Bone marrow (tissue), 2 donors: ENCODE measurements around the gene ACTR8.

ENCODE experiments used
- DNase-seq, 2 donors: peaks; one replicate each; lab custom pipeline; 2025; lab: John Stamatoyannopoulos, UW

Gene ACTR8

DNA sequence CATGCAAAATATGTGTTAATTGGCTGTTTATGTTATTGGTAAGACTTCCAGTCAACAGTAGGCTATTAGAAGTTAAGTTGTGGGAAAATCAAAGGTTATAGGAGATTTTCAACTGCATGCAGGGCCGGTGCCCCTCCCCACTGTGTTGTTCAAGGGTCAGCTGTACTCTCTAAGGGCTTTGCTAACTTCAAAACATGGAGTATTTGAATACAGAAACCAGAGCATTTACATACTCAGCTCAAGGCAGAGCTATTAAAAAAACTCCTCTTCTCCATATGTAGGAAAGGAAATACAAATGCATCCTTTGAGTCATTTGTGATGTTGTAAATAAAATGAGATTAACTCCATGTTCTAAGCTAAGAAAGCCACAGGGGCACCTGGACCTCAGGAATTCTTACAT, 18.8 kb downstream of the ACTR8 start:
- DNase-seq, result no peak

DNA sequence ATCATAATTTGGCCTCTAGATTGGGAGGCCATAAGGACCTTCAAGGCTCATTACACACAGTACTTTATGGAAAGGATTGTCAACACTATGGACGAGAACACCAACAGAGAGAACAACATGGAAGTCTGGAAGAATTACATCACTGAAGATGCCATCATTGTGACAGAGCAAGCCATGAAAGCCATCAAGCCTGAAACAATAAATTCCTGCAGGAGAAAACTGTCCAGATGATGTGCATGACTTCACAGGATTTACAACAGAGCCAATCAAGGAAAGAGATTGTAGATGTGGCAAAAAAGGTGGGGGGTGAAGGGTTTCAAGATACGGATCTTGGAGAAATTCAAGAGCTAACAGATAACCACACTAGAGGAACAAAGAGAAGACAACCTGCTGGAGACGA, 19.7 kb downstream of the ACTR8 start:
- DNase-seq, result no peak

DNA sequence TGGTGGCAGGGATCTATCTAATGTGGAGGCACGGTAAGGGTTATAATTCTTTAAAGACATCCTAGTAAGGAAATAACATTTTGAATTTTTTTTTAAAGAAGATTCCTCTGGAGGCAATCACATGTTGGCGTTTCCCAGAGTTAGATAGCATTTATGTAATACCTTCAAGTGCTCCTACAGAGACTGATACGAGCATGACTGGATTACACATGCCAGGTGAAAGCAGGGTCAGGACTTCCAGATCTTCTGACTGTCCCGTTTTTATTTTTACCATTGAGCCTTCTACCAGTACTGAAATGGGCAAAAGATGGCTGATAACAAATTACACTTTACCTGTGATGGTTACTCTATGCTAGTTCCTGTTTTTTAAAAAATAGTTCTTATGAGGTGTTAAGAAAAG, 21.8 kb downstream of the ACTR8 start:
- DNase-seq, result no peak

DNA sequence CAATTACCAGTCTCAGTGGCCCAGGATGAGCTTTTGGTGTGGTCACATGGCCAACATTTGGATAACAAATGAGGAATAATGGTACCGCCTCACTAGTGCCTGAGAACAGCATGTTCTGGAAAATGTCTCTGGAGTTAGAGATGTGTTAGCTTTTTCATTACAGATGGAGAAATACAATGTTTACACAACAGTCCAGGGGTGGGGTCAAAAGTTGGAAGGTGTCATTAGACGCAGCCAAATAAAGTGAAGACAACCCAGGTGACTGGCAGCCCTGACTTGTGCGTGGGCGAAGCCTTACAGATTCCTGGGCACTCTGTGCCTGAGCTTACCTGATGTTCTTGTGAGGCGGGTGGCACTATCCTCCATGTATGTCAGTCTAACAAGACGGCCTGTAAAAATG, 22.8 kb downstream of the ACTR8 start:
- no peak for DNase-seq

DNA sequence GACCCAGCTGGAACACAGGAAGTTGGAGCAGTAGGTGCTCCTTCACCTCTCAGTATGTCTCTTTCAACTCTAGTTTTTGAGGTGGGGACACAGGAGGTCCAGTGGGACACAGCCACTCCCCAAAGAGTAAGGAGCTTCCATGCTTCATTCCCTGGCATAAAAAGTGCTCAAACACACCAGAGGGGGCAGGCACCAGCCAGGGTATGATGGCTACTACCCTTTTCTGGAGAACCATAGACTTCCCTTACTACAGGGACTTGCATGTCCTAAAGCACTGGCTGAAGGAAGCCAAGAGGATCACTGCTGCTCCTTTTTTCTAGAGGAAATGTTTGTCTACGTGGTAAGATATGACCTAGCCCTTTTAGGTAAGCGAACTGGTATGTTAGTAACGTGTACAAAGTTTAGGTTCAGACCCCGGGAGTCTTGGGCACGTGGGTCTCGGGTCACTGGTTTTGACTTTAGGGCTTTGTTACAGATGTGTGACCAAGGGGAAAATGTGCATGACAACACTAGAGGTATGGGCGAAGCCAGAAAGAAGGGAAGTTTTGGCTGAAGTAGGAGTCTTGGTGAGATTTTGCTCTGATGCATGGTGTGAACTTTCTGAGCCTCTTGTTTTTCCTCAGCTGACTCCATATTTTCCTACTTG, 23.7 kb downstream of the ACTR8 start:
- DNase-seq, result no peak

DNA sequence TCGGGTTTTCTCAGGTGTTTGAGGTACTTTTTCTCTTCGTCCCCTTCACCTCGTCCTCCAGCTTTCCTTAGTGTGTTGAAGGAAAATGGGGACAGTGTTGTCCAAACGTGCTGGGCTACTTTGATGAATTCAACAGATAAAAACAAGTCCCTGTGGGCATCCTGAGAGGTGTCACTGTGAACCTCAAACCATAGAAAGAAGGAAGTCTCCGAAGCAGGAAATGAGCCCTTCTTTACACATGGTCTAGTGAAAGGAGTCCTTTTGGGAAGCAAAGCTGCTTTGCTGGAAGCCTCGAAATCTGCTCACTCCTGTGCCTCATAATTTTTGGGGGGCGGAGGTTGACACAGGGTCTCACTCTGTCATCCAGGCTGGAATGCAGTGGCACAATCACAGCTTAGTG, 25.0 kb downstream of the ACTR8 start:
- no peak for DNase-seq

DNA sequence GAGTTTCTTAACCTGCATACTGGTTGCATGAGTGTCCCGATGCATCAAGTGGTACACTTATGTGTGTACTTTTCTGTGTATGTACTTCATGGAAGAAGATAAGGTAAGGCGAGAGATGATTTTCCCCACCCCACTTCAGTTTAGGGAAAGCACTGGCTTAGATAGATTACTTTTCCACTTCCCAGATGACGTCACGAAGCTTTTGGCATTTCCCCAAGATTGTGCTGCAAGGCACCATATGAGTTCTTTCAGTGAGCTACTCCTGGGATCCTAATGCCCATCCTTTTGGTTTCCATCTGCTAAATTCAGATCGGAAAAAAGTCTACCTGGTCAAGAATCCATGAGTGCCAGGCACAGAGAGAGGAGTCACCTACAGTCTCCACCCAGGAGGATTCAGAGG, 31.1 kb downstream of the ACTR8 start:
- no peak for DNase-seq

DNA sequence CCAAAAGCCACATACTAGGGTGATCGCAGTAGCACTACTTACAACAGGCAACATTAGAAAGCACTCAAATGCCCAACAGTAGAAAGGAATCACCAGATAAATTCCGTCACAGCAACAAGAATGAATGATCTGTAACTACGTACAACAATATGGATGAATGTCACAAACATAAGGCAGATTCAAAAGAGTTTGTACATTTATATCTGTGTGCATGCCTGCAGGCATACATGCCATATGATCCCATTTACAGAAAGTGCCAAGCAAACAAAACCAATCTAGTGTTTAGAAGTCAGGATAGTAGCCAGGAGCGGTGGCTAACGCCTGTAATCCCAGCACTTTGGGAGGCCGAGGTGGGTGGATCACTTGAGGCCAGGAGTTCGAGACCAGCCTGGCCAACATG, 32.0 kb downstream of the ACTR8 start:
- DNase-seq, result no peak

DNA sequence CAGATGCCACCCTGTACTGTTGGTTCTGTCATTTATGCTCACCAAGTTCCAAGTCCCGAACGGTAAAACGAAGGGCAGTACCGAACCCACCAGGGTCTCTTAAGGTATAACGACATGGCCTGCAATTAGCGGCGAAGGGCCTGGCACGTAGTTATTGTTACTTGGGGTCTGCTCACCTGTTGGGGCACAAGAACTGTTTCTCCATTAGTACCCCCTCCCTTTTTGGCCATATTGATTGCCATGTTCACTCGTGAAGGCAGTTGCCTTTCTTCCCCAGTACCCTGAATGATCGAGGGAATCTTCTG, 35.1 kb downstream of the ACTR8 start:
- no peak for DNase-seq

DNA sequence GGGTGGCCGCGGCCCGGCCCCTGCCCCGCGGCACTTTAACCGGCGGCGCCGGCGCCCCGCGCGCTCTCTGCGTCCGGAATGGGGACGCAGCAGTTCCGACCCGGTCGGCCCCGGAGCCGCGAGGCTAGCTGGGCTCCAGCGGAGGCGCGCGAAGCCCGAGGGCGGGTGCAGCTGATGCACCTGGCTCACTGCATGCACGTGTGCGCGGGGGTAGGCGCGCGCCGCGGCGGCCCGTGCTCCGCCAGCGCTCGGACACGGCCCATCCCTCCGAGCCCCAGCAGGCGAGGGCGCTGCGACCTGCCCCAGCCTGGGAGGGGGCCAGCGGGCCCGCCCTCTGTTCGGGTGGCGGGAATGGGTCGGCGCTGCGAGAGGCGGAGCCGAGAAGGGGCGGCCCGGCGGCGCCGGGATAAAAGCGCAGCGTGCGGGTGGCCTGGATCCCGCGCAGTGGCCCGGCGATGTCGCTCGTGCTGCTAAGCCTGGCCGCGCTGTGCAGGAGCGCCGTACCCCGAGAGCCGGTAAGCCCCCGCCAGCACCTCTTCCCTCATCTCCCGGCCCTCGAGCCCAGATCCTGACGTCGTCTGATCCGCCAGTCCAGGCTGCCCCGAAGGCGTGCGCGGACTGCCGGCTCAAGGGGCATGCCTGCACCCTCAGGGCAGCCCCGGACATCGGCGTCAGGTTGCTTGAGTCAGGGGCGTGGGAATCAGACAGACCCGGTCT, 35.7 kb downstream of the ACTR8 start, which contains the start of the genes CHDH and IL17RB:
Gene CHDH, minus strand, starts transcription at position 286 of the 717 bp plus-strand sequence. CDS start 22,411 bp downstream, outside the sequence.
Gene IL17RB, plus strand, starts transcription at position 435 of the 717 bp plus-strand sequence. Its CDS starts 21 bp downstream, at position 456.
- DNase-seq, result no peak

DNA sequence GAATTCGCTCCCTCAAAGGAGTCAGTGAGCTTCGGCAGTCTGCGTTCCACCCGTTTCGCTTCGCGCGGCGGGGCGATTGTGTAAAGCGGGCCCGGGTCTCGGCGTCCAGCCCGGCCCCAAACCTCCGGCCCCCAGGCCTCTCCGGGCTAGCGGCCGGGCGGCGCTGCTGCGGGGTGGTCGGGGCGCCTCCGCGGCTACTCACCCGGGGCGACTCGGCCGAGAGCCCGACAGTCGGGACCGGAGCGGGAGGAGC, 36.1 kb downstream of the ACTR8 start:
- no peak for DNase-seq

DNA sequence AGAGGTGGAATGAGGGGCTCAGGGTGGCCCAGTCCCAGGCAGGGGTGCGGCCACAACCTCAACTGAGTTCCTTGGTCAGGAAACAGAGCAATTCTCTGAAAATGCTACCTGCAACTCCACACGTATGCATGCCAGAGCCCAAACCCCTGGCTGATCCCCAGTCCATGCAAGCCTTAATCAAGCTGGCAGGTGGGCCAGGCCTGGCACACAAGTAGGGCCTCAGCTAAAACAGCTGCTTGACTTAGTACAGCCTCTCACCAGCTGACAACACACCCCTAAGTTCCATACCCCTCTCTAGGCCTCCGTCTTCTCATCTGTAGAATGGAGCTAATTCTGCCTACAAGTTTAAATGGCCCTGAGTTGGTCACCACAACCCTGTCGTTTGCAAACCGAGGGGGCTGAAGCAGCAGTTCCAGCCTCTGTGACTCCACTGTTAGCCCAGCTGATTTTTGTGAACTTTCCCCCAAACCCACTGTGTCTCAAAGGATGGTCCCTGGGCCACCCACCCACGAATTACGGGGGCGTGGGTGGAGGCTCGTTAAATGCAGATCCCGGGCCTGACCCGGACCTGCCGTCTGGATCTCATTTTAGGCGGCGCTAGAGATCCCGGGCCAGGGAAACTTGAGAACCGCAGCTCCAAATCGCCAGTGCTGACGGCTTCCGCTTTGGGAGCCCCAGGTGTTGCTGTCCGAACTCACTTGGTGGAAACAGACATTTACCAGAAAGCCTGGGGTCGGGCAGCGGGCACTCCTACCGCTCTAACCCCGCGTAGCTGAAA, 36.7 kb downstream of the ACTR8 start:
- DNase-seq, result no peak

DNA sequence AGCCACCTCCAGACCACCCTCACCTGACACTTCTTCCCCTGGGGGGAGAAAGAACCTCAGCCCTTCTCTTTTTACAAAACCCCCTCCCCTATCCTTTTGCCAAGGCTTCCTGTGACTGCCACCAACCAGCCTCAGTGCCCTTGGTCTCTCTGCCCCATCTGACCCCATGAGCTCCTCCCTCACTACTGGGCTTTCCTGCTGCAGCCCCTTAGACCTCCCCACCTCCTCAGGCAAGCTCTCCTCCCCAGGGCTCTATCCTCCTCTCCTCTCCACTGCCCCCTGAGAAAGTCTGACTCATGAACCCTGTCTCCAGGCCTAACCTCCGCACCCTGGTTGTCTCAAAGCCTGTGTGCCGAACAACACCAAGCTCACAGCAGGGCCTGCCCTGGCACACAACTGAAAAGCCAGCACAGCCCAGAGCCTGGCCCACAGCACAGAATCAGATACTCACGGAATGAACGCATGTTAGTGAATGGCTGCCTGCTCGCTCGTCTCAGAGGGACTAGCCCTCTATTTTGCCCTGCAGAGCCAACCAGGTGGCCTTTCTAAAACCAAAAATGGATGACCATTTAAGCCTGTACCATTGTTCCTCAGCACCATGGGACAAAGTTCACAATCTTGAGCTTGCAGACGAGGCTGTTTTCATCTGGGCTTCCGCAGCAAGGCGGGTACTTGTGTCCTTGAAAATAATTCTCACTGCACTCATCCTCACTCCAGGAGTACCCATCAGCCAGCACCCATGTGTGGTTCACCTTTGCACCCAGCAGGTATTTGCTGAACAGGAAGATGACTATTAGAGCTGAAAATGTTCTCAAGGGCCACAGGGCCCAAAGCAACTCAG, 37.5 kb downstream of the ACTR8 start:
- DNase-seq, result no peak

DNA sequence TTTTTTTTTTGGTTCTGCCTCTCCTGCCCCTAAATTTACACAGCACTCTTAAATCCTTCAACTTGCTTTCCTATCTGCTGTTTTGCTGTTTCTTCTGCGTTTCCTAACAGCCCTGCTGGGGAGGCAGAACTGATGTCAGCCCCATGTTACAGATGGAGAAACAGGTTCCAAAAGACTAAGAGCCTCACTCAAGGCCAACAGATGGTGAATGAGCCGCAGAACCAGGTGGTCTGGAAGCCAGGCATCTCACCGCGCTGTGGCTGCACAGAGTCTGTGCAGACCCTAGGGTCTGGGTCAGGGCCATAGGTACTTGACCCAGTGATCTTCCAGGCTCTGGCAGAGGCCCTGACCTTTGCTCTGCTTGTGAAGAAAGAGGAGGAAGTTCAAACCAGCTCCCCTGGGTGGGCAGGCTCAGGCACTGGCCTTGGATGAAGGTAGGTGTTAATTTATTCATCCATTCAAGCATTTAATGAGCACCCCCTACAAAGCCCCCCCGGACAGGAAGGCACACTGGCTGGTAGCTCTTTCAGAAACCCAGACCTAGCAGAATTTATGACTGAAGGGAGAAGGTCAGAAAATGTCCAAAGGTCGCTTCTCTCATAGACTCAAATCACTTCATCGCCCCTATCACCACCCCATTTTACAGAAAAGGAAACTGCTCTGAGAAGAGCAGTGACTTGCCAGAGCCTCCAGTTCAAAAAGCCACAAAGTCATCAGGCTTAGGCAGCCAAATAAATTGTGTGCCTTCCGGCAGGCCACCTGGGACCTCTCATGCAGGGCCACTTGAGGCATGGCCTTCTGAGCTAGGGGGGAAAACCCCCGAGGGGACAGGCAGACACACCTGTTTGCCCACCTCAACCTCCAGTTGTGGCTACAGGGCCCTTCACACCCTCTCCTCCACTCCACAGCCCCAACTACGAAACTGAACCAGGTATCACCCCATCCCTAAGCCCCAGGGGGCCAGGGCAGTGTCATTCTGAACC, 38.5 kb downstream of the ACTR8 start:
- DNase-seq, result no peak

DNA sequence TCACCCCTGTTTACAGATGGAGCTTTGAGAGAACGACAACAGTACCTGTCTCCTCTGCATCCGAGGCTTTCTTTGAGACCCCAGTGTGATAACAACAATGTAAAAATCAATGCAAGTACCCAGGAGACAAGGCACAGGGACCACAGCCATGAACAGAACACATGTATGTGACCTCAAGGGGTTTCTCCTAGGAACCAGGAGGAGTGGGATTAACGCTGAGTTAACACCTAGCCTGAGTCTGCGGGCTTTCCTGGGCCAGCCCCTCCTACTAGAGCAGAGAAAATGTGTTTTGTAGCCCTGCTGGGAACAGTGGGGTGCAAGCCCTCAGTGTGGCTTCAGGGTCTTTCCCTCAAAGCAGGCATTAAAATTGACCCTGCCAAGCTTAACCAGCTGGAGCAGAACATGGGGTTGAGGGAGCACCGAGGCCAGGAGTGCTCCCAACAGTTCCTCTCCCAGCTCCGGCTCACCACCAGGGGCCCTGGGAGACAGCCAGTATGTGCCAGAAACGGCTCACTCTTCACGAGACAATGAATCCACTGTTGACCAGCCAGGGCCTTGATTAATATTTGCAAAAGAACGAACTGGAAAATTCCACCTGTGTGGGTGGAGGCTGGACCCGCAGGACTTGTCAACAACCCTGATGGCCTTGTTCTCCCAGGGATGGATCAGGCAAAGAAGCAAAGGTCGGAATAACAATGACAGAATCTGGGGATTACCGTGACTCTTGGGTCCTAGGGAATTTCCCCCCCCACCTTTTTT, 39.3 kb downstream of the ACTR8 start:
- no peak for DNase-seq

DNA sequence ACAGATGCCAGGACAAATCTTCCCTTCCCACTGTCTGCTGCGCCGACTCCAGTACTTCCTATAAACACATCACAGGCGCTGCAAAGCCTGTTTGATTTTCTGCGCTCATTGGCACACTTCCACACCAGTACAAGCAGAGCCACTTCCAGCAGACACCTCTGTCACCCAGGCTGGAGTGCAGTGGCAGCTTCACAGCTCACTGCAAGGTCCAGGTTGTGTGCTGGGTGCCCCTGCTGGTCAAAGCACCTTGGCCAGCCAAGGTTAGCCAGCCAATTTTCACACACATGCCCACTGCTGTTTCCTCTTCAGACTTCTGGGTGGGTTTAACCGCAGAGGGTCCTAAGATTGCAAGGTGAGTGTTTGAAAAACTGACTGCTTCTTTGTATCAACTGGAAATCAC, 40.7 kb downstream of the ACTR8 start:
- no peak for DNase-seq

DNA sequence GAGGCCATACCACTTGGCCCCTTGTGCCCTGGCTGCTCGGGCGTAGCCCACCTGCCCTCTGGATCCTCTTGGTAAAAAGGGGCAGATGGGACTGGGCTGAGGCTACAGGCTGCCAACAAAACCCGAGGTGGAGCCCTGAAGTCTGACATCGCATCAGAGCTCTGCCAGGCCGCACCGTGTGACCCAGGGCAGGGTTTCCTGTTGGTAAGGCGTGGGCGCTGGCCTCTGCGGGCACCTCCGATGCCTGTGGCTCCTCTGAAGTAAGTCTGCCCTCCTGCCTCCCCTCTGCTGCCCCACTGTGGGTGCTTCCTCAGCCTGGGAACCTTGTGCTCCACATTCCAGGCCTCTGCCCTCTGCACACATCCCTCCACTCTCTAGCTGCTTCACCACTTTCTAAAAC, 44.6 kb downstream of the ACTR8 start:
- DNase-seq, result no peak

DNA sequence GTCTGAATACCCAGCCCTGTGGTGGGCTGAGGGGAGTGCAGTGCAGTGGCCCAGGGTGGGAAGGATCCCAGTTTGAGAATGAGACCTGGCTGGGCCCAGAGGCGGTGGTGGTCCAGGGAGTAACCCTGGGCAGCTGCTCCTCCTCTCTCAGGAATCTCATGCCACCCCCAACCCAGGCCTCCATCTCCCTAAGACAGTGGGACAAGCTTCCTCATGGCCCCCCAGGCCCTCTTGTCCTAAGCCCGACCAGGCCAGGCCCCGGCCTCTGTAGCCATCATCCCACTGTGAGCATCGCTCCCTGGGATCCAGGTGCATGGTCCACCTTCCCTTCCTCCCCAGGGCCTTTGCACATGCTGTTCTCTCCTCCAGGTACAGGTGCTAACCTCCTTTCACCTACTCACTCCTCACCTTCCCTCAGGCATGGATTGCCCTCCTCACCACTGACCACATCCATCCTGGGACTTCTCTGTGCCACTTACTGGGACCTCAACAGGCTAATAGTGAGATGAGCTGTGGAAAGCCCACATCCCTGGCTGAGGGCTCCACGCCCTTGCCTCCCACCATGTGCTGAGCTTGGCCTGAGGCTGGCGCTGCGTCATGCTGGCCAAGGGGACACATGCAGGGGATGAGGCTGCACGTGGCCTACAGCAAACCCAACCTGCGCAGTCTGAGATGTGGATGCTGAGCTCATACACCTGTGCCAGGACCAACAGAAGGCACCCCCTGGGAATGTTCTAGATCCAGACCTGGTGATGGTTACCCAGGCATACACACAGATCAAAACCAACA, 45.7 kb downstream of the ACTR8 start:
- DNase-seq, result no peak

DNA sequence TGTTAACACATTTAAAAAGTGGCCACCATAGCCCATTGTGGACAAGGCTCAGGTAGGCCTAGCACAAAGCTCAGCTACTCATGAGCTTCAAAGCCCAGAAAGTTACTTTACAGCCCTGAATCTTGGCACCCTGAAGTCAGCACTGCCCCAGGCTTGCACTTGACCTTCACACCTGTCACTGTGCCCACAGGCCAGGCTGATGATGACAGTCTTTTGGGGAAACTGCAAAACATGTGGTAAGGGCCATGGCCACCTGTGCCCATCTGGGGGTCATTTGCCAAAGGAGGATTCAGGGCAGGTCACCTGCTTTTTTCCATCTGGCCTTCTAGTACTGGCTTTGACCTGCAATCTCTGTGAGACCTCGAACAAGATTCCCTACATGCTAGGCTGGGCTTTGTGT, 46.7 kb downstream of the ACTR8 start:
- no peak for DNase-seq
